ENCODE measurements around the gene WDR38.
"Not testable (repeated sequence)": the region's sequence is repeated elsewhere in the genome, so short reads cannot be mapped to it uniquely, and the experiment has no call there.

The WDR38 gene

GRCh38 chr9:124834591-124834990 is 18.7 kb upstream of the WDR38 start:
- no peak for FAIRE-seq

GRCh38 chr9:124835026-124835557 is 18.2 kb upstream of the WDR38 start:
- FAIRE-seq = no peak

- FAIRE-seq = not testable (repeated sequence)
Measured at GRCh38 chr9:124838132-124838531, 15.1 kb upstream of the WDR38 start.

- FAIRE-seq = not testable (repeated sequence)
Measured at GRCh38 chr9:124838567-124839275, 14.5 kb upstream of the WDR38 start.

GRCh38 chr9:124839612-124840299 is 13.5 kb upstream of the WDR38 start:
- FAIRE-seq = no peak

GRCh38 chr9:124840300-124840833 is 12.9 kb upstream of the WDR38 start:
- no peak for FAIRE-seq

- no peak for FAIRE-seq
Measured at GRCh38 chr9:124841075-124841821, 12.0 kb upstream of the WDR38 start.

GRCh38 chr9:124843456-124844034 is 9.7 kb upstream of the WDR38 start:
- FAIRE-seq = no peak

GRCh38 chr9:124844291-124844690 is 9.0 kb upstream of the WDR38 start:
- FAIRE-seq = no peak

GRCh38 chr9:124846467-124846866 is 6.8 kb upstream of the WDR38 start:
- not testable (repeated sequence) for FAIRE-seq

- FAIRE-seq = no peak
Measured at GRCh38 chr9:124846969-124847368, 6.3 kb upstream of the WDR38 start.

GRCh38 chr9:124849801-124850200 is 3.5 kb upstream of the WDR38 start:
- FAIRE-seq = no peak

GRCh38 chr9:124852121-124852828 is 985 bp upstream of the WDR38 start:
- FAIRE-seq = no peak

- FAIRE-seq = no peak
Measured at GRCh38 chr9:124853605-124854143, 414 bp downstream of the WDR38 start.

GRCh38 chr9:124854161-124854560 is 901 bp downstream of the WDR38 start:
- no peak for FAIRE-seq

- FAIRE-seq = no peak
Measured at GRCh38 chr9:124854822-124855221, 1.6 kb downstream of the WDR38 start.

- FAIRE-seq = no peak
Measured at GRCh38 chr9:124855566-124855943, 2.3 kb downstream of the WDR38 start.

- no peak for FAIRE-seq
Measured at GRCh38 chr9:124855944-124856765, 2.9 kb downstream of the WDR38 start.

GRCh38 chr9:124857533-124858162 is 4.4 kb downstream of the WDR38 start:
- FAIRE-seq = no peak

- no peak for FAIRE-seq
Measured at GRCh38 chr9:124858330-124859046, 5.2 kb downstream of the WDR38 start.

All from TTC549 (cell line).